K562 (cell line): ENCODE measurements around the gene ANKRD61. TPM values are rescaled to one million over a fixed set of nuclear protein-coding genes. Genes with fewer than 3 reads are reported as not detected.
A peak's percentile ranks its signal among the peaks of the same experiment; 100 is the strongest.

Source experiments
- ATAC-seq: fragments of 200-7000 bp; cut with Tn5 transposase; 3 replicates; pipeline ENCODE4 v1.9.1; 2020; ENCODE audit warnings: moderate library complexity
- BruUV-seq: library from RNA; stranded (reverse); fragments of 400-500 nt; replicated peaks from 2 replicates; lab custom pipeline; 2021; lab: Mats Ljungman, UMichigan
- CTCF ChIA-PET: fragments of 300-600 bp; formaldehyde crosslinking; extraction: SDS; loops from one replicate; lab custom pipeline; 2021; ENCODE audit warnings: low intra/inter-chr PET ratio; lab: Yijun Ruan, JAX
- POLR2A ChIA-PET: fragments of 300-600, 350-650 bp; sonication (Branson Sonifier 250); formaldehyde crosslinking; extraction: SDS; loops from one replicate; lab custom pipeline; 2021; ENCODE audit warnings: antibody characterized with exemption, inconsistent platforms; lab: Yijun Ruan, JAX
- DNase-seq, 4 experiments: peaks; one replicate each; pipeline versions ENCODE4 v3.0.0 to v3.0.0-alpha.2; 2011 to 2018; ENCODE audit warnings: low spot score in 3 of 4, mixed read lengths in 3 of 4; ENCODE audit errors: extremely low read depth in 1 of 4
- FAIRE-seq: peaks from 2 replicates; lab custom pipeline; 2011; peaks lifted over from hg19 to GRCh38; lab: Jason Lieb, UNC
- H2AFZ ChIP-seq: 2 replicates; pipeline ENCODE4 v1.6.0; 2011; ENCODE audit warnings: low read depth, low read length, control low read depth, inconsistent platforms
- H3K27ac ChIP-seq: fragments of 200-600 bp; 3 replicates; pipeline ENCODE4 v1.8.0; 2011; ENCODE audit warnings: low read depth, mild to moderate bottlenecking, control low read depth, inconsistent platforms, low read length, moderate library complexity, mixed read lengths; ENCODE audit errors: extremely low read depth
- H3K27me3 ChIP-seq, 2 experiments: fragments of 300-600 bp in 1 of 2; 2 replicates in 1 of 2; 3 replicates in 1 of 2; pipeline versions ENCODE4 v1.6.0 to v1.8.0; 2011; ENCODE audit warnings: inconsistent platforms in 2 of 2, low read length in 2 of 2, mild to moderate bottlenecking in 1 of 2, mixed read lengths in 1 of 2, moderate library complexity in 1 of 2; ENCODE audit not compliant: control insufficient read depth in 2 of 2, insufficient read depth in 2 of 2
- H3K36me3 ChIP-seq: fragments of 300-600 bp; 3 replicates; pipeline ENCODE4 v1.8.0; 2011; ENCODE audit warnings: mild to moderate bottlenecking, low read length, inconsistent platforms; ENCODE audit not compliant: control insufficient read depth, insufficient read depth
- H3K4me1 ChIP-seq, 2 experiments: fragments of 200-600 bp in 1 of 2; replicated peaks in 1 of 2; 2 replicates in 1 of 2; 3 replicates in 1 of 2; pipeline versions ENCODE4 v1.5.1 to v1.8.0; 2011; ENCODE audit warnings: inconsistent platforms in 2 of 2, low read length in 2 of 2, mild to moderate bottlenecking in 1 of 2, mixed read lengths in 1 of 2, moderate library complexity in 1 of 2; ENCODE audit not compliant: control insufficient read depth in 2 of 2, insufficient read depth in 2 of 2
- H3K4me2 ChIP-seq: 2 replicates; pipeline ENCODE4 v1.6.1; 2011; ENCODE audit warnings: low read length, control low read depth, inconsistent platforms, mixed read lengths; ENCODE audit not compliant: insufficient read depth
- H3K4me3 ChIP-seq: fragments of 200-600 bp; sonication (generic), shearing (Covaris generic); 2 replicates; pipeline ENCODE4 v1.5.1; 2016; ENCODE audit warnings: control low read depth, inconsistent platforms
- H3K79me2 ChIP-seq: fragments of 200-600 bp; 3 replicates; pipeline ENCODE4 v1.8.0; 2011; ENCODE audit warnings: low read length, inconsistent platforms; ENCODE audit not compliant: control insufficient read depth, insufficient read depth
- H3K9ac ChIP-seq, 2 experiments: 2 replicates each; pipeline versions ENCODE4 v1.6.0 to v1.6.1; 2011; ENCODE audit warnings: low read depth in 2 of 2, low read length in 2 of 2, control low read depth in 1 of 2, inconsistent platforms in 1 of 2, mild to moderate bottlenecking in 1 of 2, mixed read lengths in 1 of 2; ENCODE audit not compliant: insufficient read depth in 1 of 2
- H3K9me1 ChIP-seq: one replicate; pipeline ENCODE4 v1.6.0; 2011; ENCODE audit warnings: inconsistent platforms, mild to moderate bottlenecking, low read length, moderate library complexity; ENCODE audit not compliant: control insufficient read depth, insufficient read depth
- H3K9me3 ChIP-seq: replicated peaks from 2 replicates; pipeline ENCODE4 v1.5.1; 2011; ENCODE audit warnings: low read depth, low read length, inconsistent platforms; ENCODE audit not compliant: control insufficient read depth, insufficient read depth
- H4K20me1 ChIP-seq: replicated peaks from 2 replicates; pipeline ENCODE4 v1.6.1; 2011; ENCODE audit warnings: low read length, inconsistent platforms, mixed read lengths; ENCODE audit not compliant: control insufficient read depth, insufficient read depth
- ADNP ChIP-seq: fragments of 200-800 bp; sonication (Bioruptor generic); IDR thresholded peaks from 2 replicates; pipeline ENCODE4 v1.6.1; 2016; ENCODE audit warnings: missing genetic modification characterization, missing compliant biosample characterization
- BRD9 ChIP-seq: fragments of 450-650 bp; IDR thresholded peaks from 2 replicates; pipeline ENCODE4 v1.6.1; 2018; ENCODE audit warnings: low read depth; ENCODE audit not compliant: partially characterized antibody
- CHD2 ChIP-seq: IDR thresholded peaks from 2 replicates; pipeline ENCODE4 v1.6.1; 2011; ENCODE audit warnings: low read depth, low read length
- DACH1 ChIP-seq: fragments of 450-650 bp; IDR thresholded peaks from 2 replicates; pipeline ENCODE4 v1.6.1; 2018; ENCODE audit not compliant: partially characterized antibody
- DMBX1 ChIP-seq: fragments of 250-450 bp; sonication (Bioruptor Pico); IDR thresholded peaks from 2 replicates; pipeline ENCODE4 v1.8.0; 2022; ENCODE audit warnings: inconsistent platforms, mild to moderate bottlenecking, moderate library complexity, borderline replicate concordance
- ETV6 ChIP-seq, 3 experiments: fragments of 150-350 bp in 1 of 3; sonication (generic) in 1 of 3; formaldehyde crosslinking in 1 of 3; IDR thresholded peaks; 2 replicates each; pipeline versions ENCODE4 v1.6.1 to v1.8.0; 2014 to 2022; ENCODE audit warnings: borderline replicate concordance in 2 of 3, low read depth in 2 of 3, antibody characterized with exemption in 1 of 3, low read length in 1 of 3, mild to moderate bottlenecking in 1 of 3, missing genetic modification reagents in 1 of 3
- FOXA1 ChIP-seq: fragments of 450-650 bp; IDR thresholded peaks from 2 replicates; pipeline ENCODE4 v1.6.1; 2016; ENCODE audit warnings: mild to moderate bottlenecking, borderline replicate concordance
- HDAC2 ChIP-seq: fragments of 450-650 bp; IDR thresholded peaks from 2 replicates; pipeline ENCODE4 v1.6.1; 2016; ENCODE audit warnings: mild to moderate bottlenecking
- ILF3 ChIP-seq: fragments of 450-650 bp; IDR thresholded peaks from 2 replicates; pipeline ENCODE4 v1.6.1; 2018; ENCODE audit warnings: antibody characterized with exemption, mild to moderate bottlenecking, moderate library complexity, borderline replicate concordance
- KLF13 ChIP-seq: fragments of 450-650 bp; IDR thresholded peaks from 2 replicates; pipeline ENCODE4 v1.6.1; 2016; ENCODE audit warnings: missing genetic modification characterization, low read depth, mild to moderate bottlenecking, missing compliant biosample characterization, moderate library complexity, borderline replicate concordance
- L3MBTL2 ChIP-seq: fragments of 450-650 bp; IDR thresholded peaks from 2 replicates; pipeline ENCODE4 v1.6.1; 2016; ENCODE audit warnings: mild to moderate bottlenecking, moderate library complexity
- MNT ChIP-seq, 2 experiments: fragments of 450-650 bp; conservative IDR thresholded peaks; 2 replicates each; pipeline ENCODE4 v1.6.1; 2017; ENCODE audit warnings: mild to moderate bottlenecking in 2 of 2, moderate library complexity in 2 of 2
- POLR2A ChIP-seq: fragments of 450-650 bp; conservative IDR thresholded peaks from 2 replicates; pipeline ENCODE4 v1.6.1; 2016
- POLR3G ChIP-seq: IDR thresholded peaks from 2 replicates; pipeline ENCODE4 v1.6.1; 2011; ENCODE audit not compliant: insufficient read length, insufficient replicate concordance; ENCODE audit errors: extremely low read depth
- RFX5 ChIP-seq: IDR thresholded peaks from 2 replicates; pipeline ENCODE4 v1.6.1; 2011; ENCODE audit warnings: low read depth, mild to moderate bottlenecking, improper control_type of control experiment, low read length
- SP1 ChIP-seq: sonication (generic); formaldehyde crosslinking; IDR thresholded peaks from 2 replicates; pipeline ENCODE4 v1.8.1; 2022; ENCODE audit warnings: mild to moderate bottlenecking, missing genetic modification reagents
- SUPT5H ChIP-seq: fragments of 450-650 bp; IDR thresholded peaks from 2 replicates; pipeline ENCODE4 v1.6.1; 2016
- TEAD4 ChIP-seq, 2 experiments: sonication (generic) in 1 of 2; formaldehyde crosslinking in 1 of 2; IDR thresholded peaks; 2 replicates each; pipeline versions ENCODE4 v1.6.1 to v1.8.0; 2012 to 2022; ENCODE audit warnings: borderline replicate concordance in 1 of 2, inconsistent platforms in 1 of 2, low read length in 1 of 2, mild to moderate bottlenecking in 1 of 2, missing genetic modification reagents in 1 of 2
- TGIF2 ChIP-seq: sonication (generic); formaldehyde crosslinking; IDR thresholded peaks from 2 replicates; pipeline ENCODE4 v1.8.1; 2022; ENCODE audit warnings: mild to moderate bottlenecking, missing genetic modification reagents, moderate library complexity
- ZNF57 ChIP-seq: fragments of 450-650 bp; formaldehyde crosslinking; IDR thresholded peaks from 2 replicates; pipeline ENCODE4 v1.4.0; 2020; ENCODE audit warnings: mild to moderate bottlenecking, moderate library complexity
- ZNF589 ChIP-seq: fragments of 200-800 bp; sonication (Bioruptor generic); IDR thresholded peaks from 2 replicates; pipeline ENCODE4 v1.6.1; 2016; ENCODE audit warnings: low read depth, missing genetic modification characterization, missing compliant biosample characterization
- WGBS: fragments of 100-300 bp; shearing (Covaris generic); methylation state at CpG from one replicate; pipeline ENCODE4 v1.1.6; 2016; ENCODE audit warnings: low coverage, mixed read lengths; ENCODE audit not compliant: insufficient coverage; ENCODE audit errors: missing lambda C conversion rate; 5-methylcytosine and 5-hydroxymethylcytosine counted together
- in situ Hi-C: fragments of 300-500 bp; cut with MboI; formaldehyde crosslinking; loops from 4 replicates; pipeline ENCODE4 v1.15.0; 2018; ENCODE audit warnings: inconsistent platforms, mixed read lengths
- intact Hi-C: fragments of 100-400 bp; cut with micrococcal nuclease; formaldehyde crosslinking; loops from 2 replicates; pipeline ENCODE4 v1.14.2; 2022
- polyA plus RNA-seq, 8 experiments: library from polyadenylated mRNA; depleted of rRNA in 4 of 8; stranded (reverse) in 5 of 8; unstranded in 3 of 8; fragments of >200 nt; fragmentation: Nextera tagmentation in 2 of 8; fragmentation: Illumina TruSeq in 1 of 8; extraction: Ambion mirVana in 2 of 8; extraction: Trizol in 1 of 8; gene quantifications; 2 replicates each; pipeline versions ENCODE4 v1.2.1 to v1.2.3, GENCODE V29; 2011 to 2014; ENCODE audit warnings: inconsistent platforms in 1 of 8, missing spikeins in 1 of 8
- total RNA-seq, 7 experiments: library from RNA; depleted of rRNA in 6 of 7; stranded (reverse); fragments of >200 nt in 6 of 7; fragmentation: Illumina TruSeq in 2 of 7; extraction: Trizol in 2 of 7; gene quantifications; 2 replicates each; pipeline versions ENCODE4 v1.2.1 to v1.2.3, GENCODE V29; 2011 to 2021; ENCODE audit warnings: low replicate concordance in 1 of 7

The ANKRD61 gene
- total and polyA plus RNA-seq, 9 of the 15 experiments (the other 6 are each of a cell fraction or from before 2014, with no cell fraction given) = 0.08 to 0.11 (median 0.09) TPM; not detected in 5

GRCh38 chr7:6007386-6007785 lies 23.8 kb upstream of the ANKRD61 start:
- ChIA-PET CTCF (no interaction called here), POLR2A (interaction anchor here (0.8 to 1.9 kb wide), 8 partner anchors 8 to 82 kb away, joined by 3 to 8 read pairs (median 4); no protein-coding TSS in a partner anchor)
- H3K4me3 ChIP-seq = peak overlapping the region; percentile 65; the same call in 1 of the 2 replicates
- H3K79me2 ChIP-seq = peaks cover 42% of the 10 kb centered on the region
- no peak for ATAC-seq
- in situ Hi-C loops (no loop called here), intact Hi-C loops (no loop called here)
- 0 out of 2 replicates have a peak overlapping the region, but pooled peaks have one; percentile 43 for H2AFZ ChIP-seq
- H4K20me1 ChIP-seq = no peaks in the 10 kb centered on the region
- H3K9ac ChIP-seq = peak overlapping the region; percentile 76 to 84; a peak in 3 of 4 replicates
- no TSS peak for BruUV-seq
- 53% methylated on average over 4 of the region's 4 CpGs for WGBS
- H3K9me1 ChIP-seq = no peaks in the 10 kb centered on the region
- no peaks in the 10 kb centered on the region for H3K9me3 ChIP-seq
- H3K27ac ChIP-seq = peak overlapping the region; percentile 99; the same call in 2 of the 3 replicates
- peaks cover 12 to 15% of the 10 kb centered on the region in 2 experiments; a peak in 4 of 5 replicates for H3K4me1 ChIP-seq
- H3K27me3 ChIP-seq = no peaks in the 10 kb centered on the region
- peaks cover 36% of the 10 kb centered on the region; the same call in 2 of the 3 replicates for H3K36me3 ChIP-seq
- H3K4me2 ChIP-seq = peak overlapping the region; percentile 82
- no peak for FAIRE-seq
- no peak for DNase-seq
- TF ChIP-seq SP1 = peak; percentile 32; the same call in 1 of the 2 replicates
- TF ChIP-seq POLR2A = no peak
- no peak for TF ChIP-seq DMBX1 (CRISPR knock-in tag)
- no peak for TF ChIP-seq ILF3
- TF ChIP-seq TEAD4 (IDR thresholded peaks at IDR 0.05; ENCODE audit: low read length) = no peak
- no peak for TF ChIP-seq TEAD4 (CRISPR knock-in tag; IDR thresholded peaks at IDR 0.05; ENCODE audit: borderline replicate concordance)
- no peak for TF ChIP-seq DACH1
- no peak for TF ChIP-seq FOXA1
- no peak for TF ChIP-seq ZNF589 (CRISPR knock-in tag)
- TF ChIP-seq KLF13 (tag) = no peak
- no peak for TF ChIP-seq L3MBTL2
- TF ChIP-seq RFX5 = no peak
- no peak for TF ChIP-seq CHD2
- no peak for TF ChIP-seq HDAC2
- peak; percentile 15; the same call in 1 of the 2 replicates for TF ChIP-seq ADNP (tag)
- 0 out of 4 replicates have a peak, but pooled peaks of 1 of the 2 experiments have one; percentile 12 for TF ChIP-seq MNT (conservative IDR thresholded peaks at IDR 0.05)
- no peak for TF ChIP-seq SUPT5H
- no peak for TF ChIP-seq POLR3G
- TF ChIP-seq ETV6 (IDR thresholded peaks at IDR 0.05; ENCODE audit: borderline replicate concordance in 1 of 2, low read depth in 2 of 2, low read length in 1 of 2) = no peak
- no peak for TF ChIP-seq ETV6 (CRISPR knock-in tag; IDR thresholded peaks at IDR 0.05; ENCODE audit: borderline replicate concordance)
- TF ChIP-seq BRD9 = no peak
- TF ChIP-seq ZNF57 (CRISPR knock-in tag) = no peak
- no peak for TF ChIP-seq TGIF2 (CRISPR knock-in tag)
